ENCODE measurements around the gene TLK1. TPM values are rescaled to one million over a fixed set of nuclear protein-coding genes. Genes with fewer than 3 reads are reported as not detected.

TLK1 gene
- total and polyA plus RNA-seq, 9 donors: 15.9 to 77.4 (median 61.7) TPM

GRCh38 chr2:170969872-170970496, 190.7 kb downstream of the TLK1 start:
- H3K4me3 ChIP-seq: no peak overlapping the region
- H3K27me3 ChIP-seq: no peaks in the 10 kb centered on the region
- H3K27ac ChIP-seq: no peak overlapping the region
- TF ChIP-seq EP300 (IDR thresholded peaks at IDR 0.05): no peak
- no peak for TF ChIP-seq CTCF (IDR thresholded peaks at IDR 0.05)
- TF ChIP-seq POLR2A (IDR thresholded peaks at IDR 0.05): no peak
- DNase-seq: no peak
- no peaks in the 10 kb centered on the region for H3K36me3 ChIP-seq
- no peaks in the 10 kb centered on the region for H3K9me3 ChIP-seq
- intact Hi-C loops (cut with DNase I): loop anchor here (5.0 to 10.0 kb wide), 4 partner anchors 192 to 1142 kb away; partner anchors contain the start of gene TLK1 (in 1 of the 4)
- peaks cover 2% of the 10 kb centered on the region for H3K4me1 ChIP-seq (ENCODE audit: insufficient read depth)
- WGBS, 3 donors: 46 to 54% (median 47%) methylated on average over 10 of the region's 10 CpGs

GRCh38 chr2:170969030-170969429, 191.7 kb downstream of the TLK1 start:
- 84 to 98% (median 92%) methylated on average over 2 of the region's 2 CpGs for WGBS, 3 donors
- TF ChIP-seq EP300 (IDR thresholded peaks at IDR 0.05) (no peak), CTCF (IDR thresholded peaks at IDR 0.05) (no peak), POLR2A (IDR thresholded peaks at IDR 0.05) (no peak)
- Histone ChIP-seq H3K36me3 (no peaks in the 10 kb centered on the region), H3K27me3 (no peaks in the 10 kb centered on the region), H3K4me3 (no peak overlapping the region), H3K27ac (no peak overlapping the region), H3K9me3 (no peaks in the 10 kb centered on the region), H3K4me1 (ENCODE audit: insufficient read depth) (peaks cover 2% of the 10 kb centered on the region)
- DNase-seq: no peak
- intact Hi-C loops (cut with DNase I): no loop called here

- no peak for DNase-seq
- Histone ChIP-seq H3K27ac (no peak overlapping the region), H3K9me3 (no peaks in the 10 kb centered on the region), H3K36me3 (no peaks in the 10 kb centered on the region), H3K4me1 (ENCODE audit: insufficient read depth) (peaks cover 2% of the 10 kb centered on the region), H3K4me3 (no peak overlapping the region), H3K27me3 (no peaks in the 10 kb centered on the region)
- no peak for TF ChIP-seq CTCF (IDR thresholded peaks at IDR 0.05)
- TF ChIP-seq EP300 (IDR thresholded peaks at IDR 0.05): no peak
- TF ChIP-seq POLR2A (IDR thresholded peaks at IDR 0.05): no peak
- intact Hi-C loops (cut with DNase I): no loop called here
- WGBS, 3 donors: 72 to 78% (median 75%) methylated on average over 12 of the region's 12 CpGs
Observed at GRCh38 chr2:170968205-170969003, 192.3 kb downstream of the TLK1 start.

- 57 to 62% (median 61%) methylated on average over 5 of the region's 5 CpGs for WGBS, 3 donors
- no peak overlapping the region for H3K4me3 ChIP-seq
Observed at GRCh38 chr2:170967553-170967952, 193.1 kb downstream of the TLK1 start.

More at GRCh38 chr2:170967553-170967952, 193.1 kb downstream of the TLK1 start:
- H3K27me3 ChIP-seq: no peaks in the 10 kb centered on the region
- TF ChIP-seq EP300 (IDR thresholded peaks at IDR 0.05) (no peak), POLR2A (IDR thresholded peaks at IDR 0.05) (no peak), CTCF (IDR thresholded peaks at IDR 0.05) (no peak)
- no peak overlapping the region for H3K27ac ChIP-seq
- DNase-seq: no peak
- H3K36me3 ChIP-seq: no peaks in the 10 kb centered on the region
- no peaks in the 10 kb centered on the region for H3K4me1 ChIP-seq (ENCODE audit: insufficient read depth)
- intact Hi-C loops (cut with DNase I): no loop called here
- no peaks in the 10 kb centered on the region for H3K9me3 ChIP-seq
